HUES64 (cell line): ENCODE data around the gene SPATS2L.

ENCODE experiments used
- H3K27ac ChIP-seq: 2 replicates; pipeline ENCODE4 v1.7.0; 2013; ENCODE audit warnings: low read depth, low read length, inconsistent platforms
- H3K27me3 ChIP-seq: 2 replicates; pipeline ENCODE4 v1.6.1; 2013; ENCODE audit warnings: mild to moderate bottlenecking, low read length; ENCODE audit not compliant: insufficient read depth
- H3K36me3 ChIP-seq: 2 replicates; pipeline ENCODE4 v1.6.1; 2013; ENCODE audit warnings: mild to moderate bottlenecking, low read length; ENCODE audit not compliant: insufficient read depth
- H3K4me1 ChIP-seq: 2 replicates; pipeline ENCODE4 v1.6.1; 2013; ENCODE audit warnings: mild to moderate bottlenecking, low read length, moderate library complexity; ENCODE audit not compliant: insufficient read depth
- H3K4me3 ChIP-seq: 2 replicates; pipeline ENCODE4 v1.5.1; 2013; ENCODE audit warnings: mild to moderate bottlenecking, low read length, moderate library complexity
- H3K9ac ChIP-seq: 2 replicates; pipeline ENCODE4 v1.6.1; 2013; ENCODE audit warnings: mild to moderate bottlenecking, low read depth, low read length
- H3K9me3 ChIP-seq: 2 replicates; pipeline ENCODE4 v1.6.1; 2013; ENCODE audit warnings: low read depth, low read length; ENCODE audit not compliant: insufficient read depth
- WGBS: fragments of 150-250, 120-280 bp; methylation state at CpG from one replicate; pipeline ENCODE4 v1.1.7; 2013; ENCODE audit warnings: missing lambda C conversion rate; 5-methylcytosine and 5-hydroxymethylcytosine counted together

The SPATS2L gene

DNA sequence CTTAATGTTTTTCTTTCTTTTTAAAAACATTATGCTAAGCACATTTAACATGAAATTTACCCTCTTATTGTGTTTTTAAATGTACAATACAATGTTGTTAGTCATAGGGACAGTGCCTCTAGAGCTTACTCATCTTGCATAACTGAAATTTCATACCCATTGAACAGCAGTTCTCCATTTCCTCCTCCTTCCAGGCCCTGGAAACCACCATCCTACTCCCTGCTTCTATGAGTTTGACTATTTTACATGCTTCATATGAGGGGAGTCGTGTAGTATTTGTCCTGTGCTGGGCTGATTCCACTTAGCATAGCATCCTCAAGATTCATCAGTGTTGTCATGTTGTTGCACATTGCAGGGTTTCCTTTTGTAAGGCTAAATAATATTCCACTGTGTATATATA, 92.6 kb downstream of the SPATS2L start:
- WGBS, result 86% methylated on average over 1 of the region's 1 CpG
- no peak overlapping the region for H3K4me3 ChIP-seq
- no peak overlapping the region for H3K9ac ChIP-seq
- H3K9me3 ChIP-seq, result no peaks in the 10 kb centered on the region
- peaks cover 12% of the 10 kb centered on the region for H3K36me3 ChIP-seq
- no peak overlapping the region for H3K27ac ChIP-seq
- peaks cover 14% of the 10 kb centered on the region for H3K4me1 ChIP-seq
- H3K27me3 ChIP-seq, result no peaks in the 10 kb centered on the region

DNA sequence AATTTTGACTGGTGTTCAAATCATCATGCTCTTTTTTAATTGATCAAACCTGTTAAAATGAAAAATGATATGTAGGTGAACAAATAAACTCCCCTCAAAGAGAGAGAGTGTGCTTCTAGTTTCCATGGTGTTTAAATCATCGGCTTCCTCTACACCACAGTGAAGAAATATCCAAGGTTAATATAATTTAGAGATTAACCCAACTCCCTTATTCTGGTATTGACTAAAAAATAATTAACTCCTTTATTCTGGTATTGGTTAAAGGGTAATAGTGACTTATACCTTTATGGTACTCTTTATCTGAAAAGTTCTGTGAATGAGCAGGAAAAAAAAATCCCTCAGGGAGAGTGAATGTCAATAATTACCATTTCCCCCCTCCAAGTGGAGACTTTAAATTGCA, 93.1 kb downstream of the SPATS2L start:
- WGBS, result no CpG with 5 or more reads among the region's 1 CpG
- Histone ChIP-seq H3K27ac (no peak overlapping the region), H3K36me3 (peaks cover 17% of the 10 kb centered on the region), H3K4me1 (peaks cover 14% of the 10 kb centered on the region), H3K9ac (no peak overlapping the region), H3K27me3 (no peaks in the 10 kb centered on the region), H3K9me3 (no peaks in the 10 kb centered on the region), H3K4me3 (no peak overlapping the region)

DNA sequence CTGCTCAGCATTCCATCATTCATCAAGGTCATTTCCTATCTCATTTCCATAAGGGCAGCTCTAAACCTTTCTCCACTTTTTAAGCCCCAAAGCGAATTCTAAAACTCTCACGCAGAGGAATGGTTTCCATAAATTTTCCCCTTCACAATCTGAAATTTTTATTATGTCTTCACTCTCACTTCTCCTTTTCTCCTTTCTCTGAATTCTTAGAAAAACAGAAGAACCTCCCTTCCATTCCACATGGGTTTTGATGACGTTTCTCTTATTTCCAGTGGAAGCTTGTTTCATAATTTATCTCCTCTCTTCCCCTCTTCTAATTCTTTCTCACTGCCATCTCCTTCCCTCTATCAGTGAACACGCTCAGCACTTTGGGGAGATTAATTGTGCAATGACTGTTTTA, 97.3 kb downstream of the SPATS2L start:
- WGBS, result 92% methylated on average over 4 of the region's 4 CpGs
- H3K9me3 ChIP-seq, result no peaks in the 10 kb centered on the region
- peaks cover 32% of the 10 kb centered on the region for H3K4me1 ChIP-seq
- no peak overlapping the region for H3K27ac ChIP-seq
- H3K36me3 ChIP-seq, result peaks cover 18% of the 10 kb centered on the region
- no peak overlapping the region for H3K9ac ChIP-seq
- no peaks in the 10 kb centered on the region for H3K27me3 ChIP-seq
- H3K4me3 ChIP-seq, result no peak overlapping the region

DNA sequence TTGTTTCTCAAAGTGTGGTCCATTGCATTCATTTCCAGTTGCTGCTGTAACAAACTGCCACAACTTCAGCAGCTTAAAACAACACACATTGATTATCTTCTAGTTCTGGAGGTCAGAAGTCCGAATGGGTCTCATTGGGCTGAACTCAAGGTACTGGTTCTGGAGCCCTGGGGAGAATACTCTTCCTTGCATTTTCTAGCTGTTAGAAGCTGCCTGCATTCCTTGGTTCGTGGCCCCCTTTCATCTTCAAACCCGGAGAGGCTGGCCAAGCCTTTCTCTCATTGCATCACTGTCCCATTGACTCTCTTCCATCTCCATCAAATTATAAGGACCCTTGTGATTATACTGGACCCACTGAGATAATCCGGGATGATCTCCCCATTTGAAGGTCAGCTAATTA, 98.1 kb downstream of the SPATS2L start:
- Histone ChIP-seq H3K4me3 (no peak overlapping the region), H3K27ac (no peak overlapping the region), H3K9ac (no peak overlapping the region), H3K36me3 (peaks cover 15% of the 10 kb centered on the region), H3K27me3 (no peaks in the 10 kb centered on the region), H3K4me1 (peaks cover 37% of the 10 kb centered on the region), H3K9me3 (no peaks in the 10 kb centered on the region)
- 94% methylated on average over 4 of the region's 4 CpGs for WGBS

DNA sequence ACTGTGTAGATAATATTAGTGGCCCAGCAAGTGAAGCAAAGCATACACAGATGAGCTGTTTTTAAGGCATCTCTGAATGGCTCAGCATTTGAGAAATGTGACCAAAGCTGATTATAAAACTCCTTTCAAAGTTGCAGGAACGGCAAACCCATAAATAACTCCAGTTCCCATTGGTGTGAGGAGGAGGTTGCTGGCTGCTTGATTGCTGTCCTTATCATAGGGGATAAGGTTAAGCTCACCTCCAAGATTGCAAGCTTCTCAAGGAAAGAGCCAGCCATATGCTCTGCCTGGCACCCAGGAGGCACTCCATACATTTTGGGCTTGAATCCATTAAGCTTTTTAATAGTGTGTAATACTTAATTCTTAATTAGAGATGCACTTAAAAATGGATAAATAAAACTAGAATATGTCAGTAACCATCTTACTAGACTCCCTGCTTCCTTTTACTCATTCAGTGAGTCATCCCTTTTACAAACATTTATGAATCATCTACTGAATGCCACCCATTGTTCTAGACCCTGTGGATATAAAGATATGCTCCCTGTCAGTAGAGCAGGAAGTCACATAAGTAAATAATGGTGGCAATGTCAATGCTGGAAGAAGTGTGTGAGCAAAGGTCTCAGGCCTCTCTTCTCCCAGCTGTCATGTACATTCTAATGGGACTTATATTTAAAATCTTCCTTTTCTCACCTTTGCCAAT, 99.3 kb downstream of the SPATS2L start:
- H3K27ac ChIP-seq, result peak overlapping the region; percentile 9; the same call in 1 of the 2 replicates
- WGBS, result no CpG with 5 or more reads among the region's 1 CpG
- H3K36me3 ChIP-seq, result peaks cover 15% of the 10 kb centered on the region
- no peak overlapping the region for H3K4me3 ChIP-seq
- no peaks in the 10 kb centered on the region for H3K27me3 ChIP-seq
- H3K9me3 ChIP-seq, result no peaks in the 10 kb centered on the region
- H3K4me1 ChIP-seq, result peaks cover 37% of the 10 kb centered on the region
- no peak overlapping the region for H3K9ac ChIP-seq

DNA sequence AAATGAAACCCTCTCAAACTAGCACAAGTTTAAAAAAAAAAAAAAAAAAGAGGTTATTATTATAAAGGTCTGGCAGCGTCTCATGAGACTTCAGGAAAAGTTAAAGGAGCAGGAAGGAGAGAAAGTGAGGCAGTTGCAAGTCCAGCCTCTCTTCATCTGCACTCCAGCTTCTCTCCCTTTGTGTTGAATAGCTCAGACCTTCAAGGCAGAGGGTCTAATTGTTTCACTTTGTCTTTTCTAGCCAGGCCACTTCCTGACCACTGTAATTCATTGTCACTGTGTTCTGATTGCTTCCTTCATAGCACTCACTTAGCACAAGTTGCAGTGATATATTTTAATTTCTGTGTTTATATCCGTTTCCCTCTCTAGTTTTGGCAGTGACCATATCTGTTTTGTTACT, 99.9 kb downstream of the SPATS2L start:
- Histone ChIP-seq H3K4me1 (peaks cover 37% of the 10 kb centered on the region), H3K4me3 (no peak overlapping the region), H3K9ac (no peak overlapping the region), H3K27me3 (no peaks in the 10 kb centered on the region), H3K9me3 (no peaks in the 10 kb centered on the region), H3K27ac (no peak overlapping the region), H3K36me3 (peaks cover 15% of the 10 kb centered on the region)
- 82% methylated on average over 2 of the region's 2 CpGs for WGBS

DNA sequence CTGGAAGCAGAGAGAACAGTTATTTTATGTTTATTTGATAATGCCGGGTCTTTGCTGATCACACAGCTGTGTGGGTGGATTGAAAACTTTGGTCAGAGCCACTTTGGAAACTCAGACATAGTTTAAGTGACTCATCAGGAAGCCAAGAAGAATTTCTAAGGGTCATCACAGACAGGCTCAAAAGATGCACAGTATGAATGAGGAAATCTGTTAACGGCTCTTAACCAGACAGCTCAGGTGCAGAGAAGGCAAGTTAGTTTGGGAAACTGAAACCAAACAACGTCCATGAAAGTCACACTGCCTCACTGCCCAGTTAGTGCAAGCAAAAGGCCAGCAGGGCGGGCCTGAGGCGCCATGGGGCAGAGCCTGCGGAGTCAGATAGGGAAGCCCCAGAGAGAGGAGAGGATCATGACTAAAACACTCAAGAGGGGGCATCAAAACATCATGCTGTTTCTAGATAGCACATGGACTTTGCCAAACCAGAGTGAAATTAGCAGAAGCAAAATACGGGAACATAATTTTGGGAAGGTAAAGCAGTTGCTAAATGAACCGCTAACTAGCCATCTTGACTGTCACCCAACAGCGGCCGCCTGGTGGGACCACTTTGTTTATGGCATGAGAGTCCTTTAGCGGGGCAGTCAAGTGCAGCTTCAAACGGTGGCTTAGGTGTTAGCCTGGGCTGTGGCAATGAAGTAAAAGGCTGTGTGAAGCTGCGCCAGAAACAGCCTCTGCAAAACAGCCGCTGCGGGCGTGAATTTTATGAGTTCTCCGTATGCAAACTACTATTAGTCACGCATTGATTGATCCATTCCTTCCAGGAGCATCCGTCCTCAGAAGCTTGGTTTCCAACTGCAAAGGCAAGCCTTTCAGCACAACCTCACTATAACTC, 102.2 kb downstream of the SPATS2L start:
- Histone ChIP-seq H3K27me3 (no peaks in the 10 kb centered on the region), H3K9ac (no peak overlapping the region), H3K4me1 (peaks cover 41% of the 10 kb centered on the region), H3K9me3 (no peaks in the 10 kb centered on the region), H3K27ac (no peak overlapping the region), H3K36me3 (peaks cover 23% of the 10 kb centered on the region), H3K4me3 (no peak overlapping the region)
- WGBS, result 88% methylated on average over 19 of the region's 19 CpGs

DNA sequence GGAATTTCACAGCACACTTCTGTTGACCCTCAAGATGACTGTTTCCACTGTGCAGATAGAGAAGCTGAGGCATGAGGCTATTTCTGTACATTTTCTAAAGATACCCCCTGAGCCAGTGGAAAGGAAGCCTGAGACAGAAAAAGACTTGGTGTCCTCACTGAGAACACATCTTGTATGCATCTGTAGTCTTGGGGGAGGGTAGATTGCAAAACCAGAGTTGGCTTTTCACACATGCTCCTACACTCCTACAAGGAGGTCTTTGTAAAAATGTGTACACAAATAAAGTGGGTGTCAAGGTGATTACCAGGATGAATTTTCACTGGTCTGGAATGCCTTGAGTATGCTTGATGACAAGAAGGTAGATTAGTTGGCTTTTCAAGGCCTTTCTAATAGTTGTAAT, 105.3 kb downstream of the SPATS2L start:
- Histone ChIP-seq H3K36me3 (peaks cover 21% of the 10 kb centered on the region), H3K27me3 (no peaks in the 10 kb centered on the region), H3K4me3 (no peak overlapping the region), H3K27ac (no peak overlapping the region), H3K4me1 (peaks cover 34% of the 10 kb centered on the region), H3K9ac (no peak overlapping the region), H3K9me3 (no peaks in the 10 kb centered on the region)

DNA sequence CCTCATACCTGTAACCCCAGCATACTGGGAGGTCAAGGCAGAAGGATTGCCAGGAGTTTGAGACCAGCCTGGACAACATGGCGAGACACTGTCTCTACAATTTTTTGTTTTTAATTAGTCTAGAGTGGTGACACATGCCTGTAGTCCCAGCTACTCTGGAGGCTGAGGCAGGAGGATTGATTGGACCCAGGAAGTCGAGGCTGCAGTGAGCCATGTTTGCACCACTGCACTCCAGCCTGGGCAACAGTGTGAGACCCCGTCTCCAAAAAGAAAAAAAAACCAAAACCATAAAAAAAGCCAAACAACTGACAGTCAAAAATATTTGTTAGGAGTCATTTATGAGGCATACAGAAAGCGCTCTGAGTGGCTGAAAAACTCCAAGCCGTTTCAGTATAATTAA, 107.9 kb downstream of the SPATS2L start:
- H3K4me3 ChIP-seq, result no peak overlapping the region
- H3K9ac ChIP-seq, result no peak overlapping the region
- peaks cover 26% of the 10 kb centered on the region for H3K4me1 ChIP-seq
- no peaks in the 10 kb centered on the region for H3K27me3 ChIP-seq
- no peaks in the 10 kb centered on the region for H3K9me3 ChIP-seq
- H3K27ac ChIP-seq, result no peak overlapping the region
- 96% methylated on average over 2 of the region's 5 CpGs for WGBS
- H3K36me3 ChIP-seq, result peaks cover 37% of the 10 kb centered on the region

DNA sequence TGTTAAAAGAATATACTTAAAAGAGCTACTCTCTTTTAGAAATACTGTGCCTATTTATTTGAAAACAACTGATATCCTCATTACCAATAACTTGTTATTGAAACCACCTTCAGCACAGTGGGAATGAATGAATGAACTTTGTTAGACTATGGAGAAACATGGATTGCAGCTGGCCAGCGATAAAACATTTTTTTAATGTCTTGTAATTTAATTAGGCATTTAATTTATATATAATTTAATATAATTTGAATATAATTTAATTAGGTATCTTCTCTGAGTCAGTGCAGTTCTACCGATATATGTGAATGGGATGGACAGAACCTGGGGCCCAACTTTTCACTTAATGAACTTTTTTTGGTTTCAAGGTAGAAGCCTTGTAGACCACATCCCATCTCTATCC, 109.0 kb downstream of the SPATS2L start:
- WGBS, result 100% methylated on average over 1 of the region's 2 CpGs
- no peak overlapping the region for H3K4me3 ChIP-seq
- H3K4me1 ChIP-seq, result peaks cover 26% of the 10 kb centered on the region
- no peaks in the 10 kb centered on the region for H3K27me3 ChIP-seq
- no peak overlapping the region for H3K27ac ChIP-seq
- no peak overlapping the region for H3K9ac ChIP-seq
- H3K9me3 ChIP-seq, result no peaks in the 10 kb centered on the region
- H3K36me3 ChIP-seq, result peaks cover 48% of the 10 kb centered on the region

DNA sequence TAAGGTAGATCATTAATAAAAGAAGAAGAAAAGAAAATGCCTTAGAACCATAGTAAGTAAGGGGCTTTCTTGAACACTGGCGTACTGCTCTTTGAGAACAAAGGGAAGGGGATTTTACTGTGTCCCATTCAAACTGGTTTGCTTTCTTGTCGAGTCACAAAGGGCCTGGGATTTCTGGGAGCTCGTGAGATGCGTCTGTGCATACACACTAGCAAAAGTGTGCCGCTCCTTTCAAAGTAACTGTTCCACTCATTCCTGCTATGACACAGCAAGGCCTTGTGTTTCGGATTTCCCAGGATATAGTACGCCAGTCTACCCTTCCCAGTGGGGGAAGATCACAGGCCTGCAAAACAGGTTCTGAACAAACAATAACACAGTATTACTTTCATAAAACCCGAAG, 110.4 kb downstream of the SPATS2L start:
- no peaks in the 10 kb centered on the region for H3K9me3 ChIP-seq
- peaks cover 23% of the 10 kb centered on the region for H3K4me1 ChIP-seq
- no peak overlapping the region for H3K4me3 ChIP-seq
- peak overlapping the region; percentile 17 for H3K27ac ChIP-seq
- WGBS, result 91% methylated on average over 8 of the region's 8 CpGs
- H3K9ac ChIP-seq, result peak overlapping the region; percentile 21; the same call in 1 of the 2 replicates
- H3K27me3 ChIP-seq, result no peaks in the 10 kb centered on the region
- peaks cover 62% of the 10 kb centered on the region for H3K36me3 ChIP-seq
